Ovary (tissue), 1 donor: ENCODE results near the gene ETFBKMT.

Experiments used
- EP300 ChIP-seq: sonication (generic); formaldehyde crosslinking; IDR thresholded peaks from one replicate; pipeline ENCODE4 v1.6.1; 2017; ENCODE audit warnings: antibody characterized with exemption
- POLR2A ChIP-seq: fragments of 450-650 bp; IDR thresholded peaks from one replicate; pipeline ENCODE4 v1.6.1; 2017; ENCODE audit warnings: antibody characterized with exemption, mild to moderate bottlenecking, moderate library complexity

DNA sequence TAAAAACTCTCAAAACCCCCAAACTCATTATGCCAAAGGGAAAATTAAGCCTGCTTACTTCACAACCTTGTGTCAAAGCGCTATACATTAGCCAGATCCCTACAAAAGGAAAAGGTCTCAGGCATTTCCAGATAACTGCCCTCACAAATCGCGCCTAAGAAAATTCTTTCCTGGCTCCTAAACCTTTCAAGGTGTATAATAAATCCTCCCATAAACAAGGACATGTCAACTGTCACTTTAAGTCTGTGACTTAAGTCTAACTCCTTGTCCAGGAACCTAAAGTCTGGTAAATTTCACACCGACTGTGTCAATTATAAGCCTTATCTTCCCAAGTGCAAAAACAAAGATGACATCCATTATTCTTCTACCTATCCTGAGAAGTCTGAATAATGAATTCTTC lies 4.3 kb upstream of the ETFBKMT start:
- no peak for TF ChIP-seq EP300
- no peak for TF ChIP-seq POLR2A
